ENCODE measurements around the gene METTL6.
"Not testable (repeated sequence)": the region's sequence is repeated elsewhere in the genome, so short reads cannot be mapped to it uniquely, and the experiment has no call there.

The METTL6 gene

GRCh38 chr3:15427182-15427880 lies at the start of gene METTL6, which contains the start of gene EAF1:
Gene METTL6 (minus strand): TSS chr3:15427544. CDS start chr3:15426511, 1,033 bp downstream.
Gene EAF1 (plus strand): TSS chr3:15427598. CDS start chr3:15427780, 182 bp downstream.
- peak; percentile 81 to 82 for ATAC-seq

- no peak for ATAC-seq
Measured at GRCh38 chr3:15476378-15476777, 49.0 kb upstream of the METTL6 start.

- ATAC-seq, result no peak
Measured at GRCh38 chr3:15475161-15475560, 47.8 kb upstream of the METTL6 start.

GRCh38 chr3:15471861-15472260 lies 44.5 kb upstream of the METTL6 start:
- no peak for ATAC-seq

GRCh38 chr3:15470849-15471248 lies 43.5 kb upstream of the METTL6 start:
- no peak for ATAC-seq

GRCh38 chr3:15470261-15470660 lies 42.9 kb upstream of the METTL6 start:
- ATAC-seq, result no peak

GRCh38 chr3:15467227-15468181 lies 40.2 kb upstream of the METTL6 start:
- ATAC-seq, result no peak

- ATAC-seq, result no peak
Measured at GRCh38 chr3:15465876-15466585, 38.7 kb upstream of the METTL6 start.

- no peak for ATAC-seq
Measured at GRCh38 chr3:15462451-15462850, 35.1 kb upstream of the METTL6 start.

GRCh38 chr3:15460891-15461531 lies 33.7 kb upstream of the METTL6 start:
- no peak for ATAC-seq

- ATAC-seq, result no peak
Measured at GRCh38 chr3:15458212-15458780, 31.0 kb upstream of the METTL6 start.

GRCh38 chr3:15456915-15457314 lies 29.6 kb upstream of the METTL6 start:
- not testable (repeated sequence) for ATAC-seq

GRCh38 chr3:15456321-15456720 lies 29.0 kb upstream of the METTL6 start:
- no peak for ATAC-seq

- ATAC-seq, result no peak
Measured at GRCh38 chr3:15455756-15456155, 28.4 kb upstream of the METTL6 start.

- no peak for ATAC-seq
Measured at GRCh38 chr3:15454965-15455364, 27.6 kb upstream of the METTL6 start.

GRCh38 chr3:15453991-15454625 lies 26.8 kb upstream of the METTL6 start:
- no peak for ATAC-seq

GRCh38 chr3:15453501-15453900 lies 26.2 kb upstream of the METTL6 start:
- no peak for ATAC-seq

- no peak for ATAC-seq
Measured at GRCh38 chr3:15452961-15453360, 25.6 kb upstream of the METTL6 start.

- no peak for ATAC-seq
Measured at GRCh38 chr3:15452156-15452555, 24.8 kb upstream of the METTL6 start.

GRCh38 chr3:15451216-15452113 lies 24.1 kb upstream of the METTL6 start:
- ATAC-seq, result no peak
